SK-N-SH (cell line): ENCODE measurements around the gene RRBP1. TPM values are rescaled to one million over a fixed set of nuclear protein-coding genes. Genes with fewer than 3 reads are reported as not detected.

Source experiments
- CTCF ChIA-PET: fragments of 300-600, 350-600 bp; formaldehyde crosslinking; extraction: SDS; loops from one replicate; lab custom pipeline; 2021; lab: Yijun Ruan, JAX
- POLR2A ChIA-PET: fragments of 350-600 bp; sonication (Branson Sonifier 250); formaldehyde crosslinking; extraction: SDS; loops from one replicate; lab custom pipeline; 2020; ENCODE audit warnings: antibody characterized with exemption, inconsistent platforms; lab: Yijun Ruan, JAX
- DNase-seq: peaks from one replicate; pipeline ENCODE4 v3.0.0; 2012
- H2AFZ ChIP-seq: fragments of 200-600 bp; sonication (generic); 2 replicates; pipeline ENCODE4 v1.8.1; 2016; ENCODE audit warnings: antibody characterized with exemption, mild to moderate bottlenecking, low read depth
- H3F3A ChIP-seq: fragments of 200-600 bp; sonication (generic); replicated peaks from 2 replicates; pipeline ENCODE3; 2016; ENCODE audit warnings: antibody characterized with exemption, mild to moderate bottlenecking; ENCODE audit not compliant: insufficient read depth
- H3K27ac ChIP-seq, 2 experiments: fragments of 200-500 bp in 1 of 2; fragments of 200-600 bp in 1 of 2; sonication (Bioruptor generic) in 1 of 2; sonication (generic), shearing (Covaris generic) in 1 of 2; 2 replicates each; pipeline versions ENCODE4 v1.5.1 to v1.6.1; 2014 to 2016; ENCODE audit warnings: low read depth in 2 of 2, inconsistent platforms in 1 of 2, low read length in 1 of 2, mild to moderate bottlenecking in 1 of 2, mixed read lengths in 1 of 2
- H3K27me3 ChIP-seq: fragments of 200-600 bp; sonication (generic), shearing (Covaris generic); 2 replicates; pipeline ENCODE4 v1.6.1; 2016; ENCODE audit warnings: mixed run types; ENCODE audit not compliant: insufficient read depth
- H3K36me3 ChIP-seq, 2 experiments: fragments of 200-500 bp in 1 of 2; fragments of 200-600 bp in 1 of 2; sonication (Bioruptor generic) in 1 of 2; sonication (generic) in 1 of 2; replicated peaks in 1 of 2; 2 replicates each; pipeline versions ENCODE3 to v1.5.1; 2014 to 2016; ENCODE audit warnings: low read length in 1 of 2, mild to moderate bottlenecking in 1 of 2; ENCODE audit not compliant: insufficient read depth in 2 of 2, control insufficient read depth in 1 of 2
- H3K4me1 ChIP-seq, 2 experiments: fragments of 200-500 bp in 1 of 2; fragments of 200-600 bp in 1 of 2; sonication (Bioruptor generic) in 1 of 2; sonication (generic), shearing (Covaris generic) in 1 of 2; 2 replicates each; pipeline versions ENCODE4 v1.5.1 to v1.6.1; 2014 to 2016; ENCODE audit warnings: low read depth in 1 of 2, low read length in 1 of 2, mixed run types in 1 of 2; ENCODE audit not compliant: insufficient read depth in 2 of 2, control insufficient read depth in 1 of 2
- H3K4me2 ChIP-seq: fragments of 200-600 bp; sonication (generic), shearing (Covaris generic); 2 replicates; pipeline ENCODE4 v1.6.1; 2017; ENCODE audit warnings: mixed run types
- H3K4me3 ChIP-seq, 2 experiments: fragments of 200-500 bp in 1 of 2; fragments of 200-600 bp in 1 of 2; sonication (Bioruptor generic) in 1 of 2; sonication (generic), shearing (Covaris generic) in 1 of 2; 2 replicates each; pipeline versions ENCODE4 v1.5.1 to v1.8.1; 2014 to 2016; ENCODE audit warnings: low read depth in 2 of 2, inconsistent platforms in 1 of 2, low read length in 1 of 2, mild to moderate bottlenecking in 1 of 2, mixed read lengths in 1 of 2, moderate library complexity in 1 of 2
- H3K79me2 ChIP-seq: fragments of 200-600 bp; sonication (generic); 2 replicates; pipeline ENCODE4 v1.8.1; 2017; ENCODE audit warnings: mild to moderate bottlenecking; ENCODE audit not compliant: insufficient read depth
- H3K9ac ChIP-seq: fragments of 200-600 bp; sonication (generic); 2 replicates; pipeline ENCODE4 v1.6.1; 2017; ENCODE audit warnings: mixed run types
- H3K9me2 ChIP-seq: fragments of 200-600 bp; sonication (generic); 2 replicates; pipeline ENCODE4 v1.6.1; 2017; ENCODE audit warnings: mixed run types
- H3K9me3 ChIP-seq: fragments of 200-600 bp; sonication (generic); 2 replicates; pipeline ENCODE4 v1.6.1; 2017; ENCODE audit warnings: mixed run types, mild to moderate bottlenecking, moderate library complexity
- H4K20me1 ChIP-seq: fragments of 200-600 bp; sonication (generic); 2 replicates; pipeline ENCODE4 v1.6.1; 2017; ENCODE audit warnings: mild to moderate bottlenecking, mixed run types; ENCODE audit not compliant: insufficient read depth
- CHD2 ChIP-seq: fragments of 150-350 bp; IDR thresholded peaks from 2 replicates; pipeline ENCODE4 v1.6.1; 2018; ENCODE audit warnings: low read length; ENCODE audit not compliant: partially characterized antibody
- CTCF ChIP-seq: fragments of 200-600 bp; sonication (generic); IDR thresholded peaks from 2 replicates; pipeline ENCODE4 v1.6.1; 2017; ENCODE audit warnings: antibody characterized with exemption, mild to moderate bottlenecking, moderate library complexity
- EP300 ChIP-seq, 2 experiments: IDR thresholded peaks; 2 replicates each; pipeline versions ENCODE4 v1.4.0 to v1.6.1; 2012; ENCODE audit warnings: borderline replicate concordance in 1 of 2, low read depth in 1 of 2, low read length in 1 of 2
- EZH2phosphoT487 ChIP-seq: fragments of 200-600 bp; sonication (generic); IDR thresholded peaks from 2 replicates; pipeline ENCODE4 v1.6.1; 2017; ENCODE audit warnings: low read depth, mixed run types, mild to moderate bottlenecking, antibody characterized with exemption, moderate library complexity, borderline replicate concordance
- IRF3 ChIP-seq: fragments of 150-350 bp; IDR thresholded peaks from 2 replicates; pipeline ENCODE4 v1.6.1; 2016; ENCODE audit warnings: mild to moderate bottlenecking, low read depth, low read length
- MAX ChIP-seq: IDR thresholded peaks from 2 replicates; pipeline ENCODE4 v1.4.0; 2012; ENCODE audit warnings: low read depth
- MEF2A ChIP-seq: IDR thresholded peaks from 2 replicates; pipeline ENCODE4 v1.4.0; 2012; ENCODE audit warnings: low read depth, borderline replicate concordance
- NFIC ChIP-seq: IDR thresholded peaks from 2 replicates; pipeline ENCODE4 v1.4.0; 2012; ENCODE audit warnings: borderline replicate concordance
- NRF1 ChIP-seq: IDR thresholded peaks from 2 replicates; pipeline ENCODE4 v1.6.1; 2012; ENCODE audit warnings: low read depth, mild to moderate bottlenecking, low read length
- PBX3 ChIP-seq: IDR thresholded peaks from 2 replicates; pipeline ENCODE4; 2012
- POLR2AphosphoS5 ChIP-seq: IDR thresholded peaks from 2 replicates; pipeline ENCODE4 v1.6.1; 2012; ENCODE audit warnings: low read depth, low read length
- RCOR1 ChIP-seq: fragments of 150-350 bp; IDR thresholded peaks from 2 replicates; pipeline ENCODE4 v1.6.1; 2017; ENCODE audit warnings: antibody characterized with exemption, low read length
- RFX5 ChIP-seq: IDR thresholded peaks from 2 replicates; pipeline ENCODE4 v1.6.1; 2012; ENCODE audit warnings: mild to moderate bottlenecking, improper control_type of control experiment, low read length
- WGBS: methylation state at CpG from one replicate; pipeline ENCODE4 v1.1.6; 2017; ENCODE audit warnings: low lambda C conversion rate; 5-methylcytosine and 5-hydroxymethylcytosine counted together
- polyA plus RNA-seq, 3 experiments: library from polyadenylated mRNA; depleted of rRNA; stranded (reverse); fragments of >200 nt; gene quantifications; 2 replicates each; pipeline ENCODE4 v1.2.3, GENCODE V29; 2012

Gene RRBP1
- polyA plus RNA-seq, 1 of the 3 experiments (the other 2 are of a cell fraction) = 50.2 TPM

- no peaks in the 10 kb centered on the region for H3K9me2 ChIP-seq
- H3K9me3 ChIP-seq = no peaks in the 10 kb centered on the region
- TF ChIP-seq CTCF (no peak), NRF1 (no peak), MAX (no peak), EP300 (IDR thresholded peaks at IDR 0.05; ENCODE audit: borderline replicate concordance in 1 of 2, low read depth in 1 of 2, low read length in 1 of 2) (no peak), MEF2A (no peak), RCOR1 (no peak)
- no peak overlapping the region for H2AFZ ChIP-seq
- peaks cover 32% of the 10 kb centered on the region for H3K27me3 ChIP-seq
- POLR2A ChIA-PET = no interaction called here
- WGBS = 61% methylated on average over 9 of the region's 13 CpGs
- CTCF ChIA-PET = interaction anchor here (3.0 to 6.4 kb wide), 2 partner anchors 211 to 253 kb away, joined by 11 to 75 read pairs; no protein-coding TSS in a partner anchor
- DNase-seq = no peak
- no peak overlapping the region for H3K4me2 ChIP-seq
- no peak overlapping the region for H3K27ac ChIP-seq
- peaks cover 8 to 11% of the 10 kb centered on the region in 2 experiments; a peak in 2 of 4 replicates for H3K4me1 ChIP-seq
- H3K79me2 ChIP-seq = peaks cover 17% of the 10 kb centered on the region
- no peak overlapping the region for H3K9ac ChIP-seq
- no peak overlapping the region for H3K4me3 ChIP-seq
- H4K20me1 ChIP-seq = peaks cover 16% of the 10 kb centered on the region
- peaks cover 2 to 4% of the 10 kb centered on the region in 2 experiments for H3K36me3 ChIP-seq
- no peaks in the 10 kb centered on the region for H3F3A ChIP-seq
Measured at GRCh38 chr20:17684077-17684888, 2.2 kb upstream of the RRBP1 start.

- no peak overlapping the region for H3K9ac ChIP-seq
- H2AFZ ChIP-seq = no peak overlapping the region
- H3K4me3 ChIP-seq = no peak overlapping the region
- CTCF ChIA-PET = interaction anchor here (0.8 to 6.4 kb wide), 20 partner anchors 8 to 590 kb away, joined by 3 to 75 read pairs (median 4); partner anchors contain the start of gene BANF2
- POLR2A ChIA-PET = interaction anchor here (1.2 kb wide), 1 partner anchor 190 kb away, joined by 3 read pairs; no protein-coding TSS in a partner anchor
- peaks cover 32% of the 10 kb centered on the region for H3K27me3 ChIP-seq
- no peak for DNase-seq
- TF ChIP-seq IRF3 (no peak), MAX (no peak), RFX5 (no peak), NRF1 (no peak), CHD2 (no peak), POLR2AphosphoS5 (no peak), NFIC (no peak), EZH2phosphoT487 (no peak), PBX3 (no peak)
- TF ChIP-seq, all 33 proteins: peak for 0
- Histone ChIP-seq H3K9me3 (no peaks in the 10 kb centered on the region), H3K9me2 (no peaks in the 10 kb centered on the region), H4K20me1 (peaks cover 22% of the 10 kb centered on the region), H3K4me1 (peaks cover 8 to 11% of the 10 kb centered on the region in 2 experiments; a peak in 2 of 4 replicates), H3F3A (no peaks in the 10 kb centered on the region), H3K36me3 (peaks cover 2 to 10% of the 10 kb centered on the region in 2 experiments), H3K27ac (no peak overlapping the region), H3K79me2 (peaks cover 25% of the 10 kb centered on the region), H3K4me2 (no peak overlapping the region)
- WGBS = 62% methylated on average over 10 of the region's 10 CpGs
Measured at GRCh38 chr20:17683218-17684076, 1.4 kb upstream of the RRBP1 start.
